ENCODE data around the gene TPK1. TPM values are rescaled to one million over a fixed set of nuclear protein-coding genes. Genes with fewer than 3 reads are reported as not detected.
"Not testable (repeated sequence)": the region's sequence is repeated elsewhere in the genome, so short reads cannot be mapped to it uniquely, and the experiment has no call there.

The TPK1 gene
- total RNA-seq, 1 donor from 2014 or later = 2.2 TPM

DNA sequence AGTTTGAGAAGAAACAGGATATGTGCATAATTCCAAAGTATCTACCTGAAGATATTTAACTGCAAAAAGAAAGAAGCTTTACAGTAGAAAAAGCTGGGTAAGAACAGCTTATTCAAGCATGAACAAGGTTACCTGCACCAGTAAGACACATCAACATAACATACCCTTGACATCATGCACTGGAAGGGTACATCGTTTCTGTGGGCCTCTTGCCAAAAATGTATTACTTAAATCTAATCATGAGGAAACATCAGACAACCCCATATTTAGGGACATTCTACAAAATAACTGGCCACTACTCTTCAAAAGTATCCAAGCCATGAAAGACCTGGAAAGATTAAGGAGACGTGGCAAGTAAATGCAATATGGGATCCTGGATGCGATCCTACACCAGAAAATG, 18.9 kb downstream of the TPK1 start:
- no peak overlapping the region for H3K4me3 ChIP-seq (ENCODE audit: low read depth, low read length)
- TF ChIP-seq CTCF (conservative IDR thresholded peaks at IDR 0.05; ENCODE audit: low read depth, low read length) = no peak
- no peak for DNase-seq (ENCODE audit: low read depth)

- TF ChIP-seq CTCF (conservative IDR thresholded peaks at IDR 0.05; ENCODE audit: low read depth, low read length) = no peak
- DNase-seq (ENCODE audit: low read depth) = no peak
- no peak overlapping the region for H3K4me3 ChIP-seq (ENCODE audit: low read depth, low read length)
These were observed 21.6 kb downstream of the TPK1 start for GRCh38 chr7:144814299-144814698.

- no peak for DNase-seq (ENCODE audit: low read depth)
- no peak overlapping the region for H3K4me3 ChIP-seq (ENCODE audit: low read depth, low read length)
- TF ChIP-seq CTCF (conservative IDR thresholded peaks at IDR 0.05; ENCODE audit: low read depth, low read length) = no peak
These were observed 23.2 kb downstream of the TPK1 start for GRCh38 chr7:144812379-144813283.

DNA sequence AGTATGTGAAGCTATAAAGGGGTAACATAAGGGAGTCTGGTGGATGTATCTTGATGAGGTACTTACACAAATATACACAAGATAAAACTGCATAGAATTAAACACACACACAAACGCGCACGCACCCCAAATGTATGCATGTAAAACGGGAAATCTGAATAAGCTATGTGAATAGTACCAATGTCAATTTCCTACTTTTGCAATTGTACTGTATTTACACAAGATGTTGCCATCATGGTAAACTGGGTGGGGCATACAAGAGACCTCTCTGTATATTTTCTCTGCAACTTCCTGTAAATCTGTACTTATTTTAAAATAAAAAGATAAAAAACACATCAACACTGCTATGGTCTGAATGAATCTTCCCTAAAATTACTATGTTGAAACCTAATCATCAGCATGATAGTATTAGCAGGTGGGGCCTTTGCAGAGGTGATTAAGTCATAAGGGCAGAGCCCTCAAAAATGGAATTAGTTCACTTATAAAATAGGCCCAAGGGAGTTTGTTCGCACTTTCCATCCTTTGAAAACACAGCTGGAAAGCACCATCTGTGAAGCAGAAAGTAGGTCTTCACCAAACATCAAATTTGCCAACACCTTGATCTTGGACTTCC, 30.1 kb downstream of the TPK1 start:
- no peak for DNase-seq (ENCODE audit: low read depth)
- TF ChIP-seq CTCF (conservative IDR thresholded peaks at IDR 0.05; ENCODE audit: low read depth, low read length) = no peak
- no peak overlapping the region for H3K4me3 ChIP-seq (ENCODE audit: low read depth, low read length)

- not testable (repeated sequence) for DNase-seq (ENCODE audit: low read depth); H3K4me3 ChIP-seq (ENCODE audit: low read depth, low read length)
These were observed 35.0 kb downstream of the TPK1 start for GRCh38 chr7:144800678-144801436.

DNA sequence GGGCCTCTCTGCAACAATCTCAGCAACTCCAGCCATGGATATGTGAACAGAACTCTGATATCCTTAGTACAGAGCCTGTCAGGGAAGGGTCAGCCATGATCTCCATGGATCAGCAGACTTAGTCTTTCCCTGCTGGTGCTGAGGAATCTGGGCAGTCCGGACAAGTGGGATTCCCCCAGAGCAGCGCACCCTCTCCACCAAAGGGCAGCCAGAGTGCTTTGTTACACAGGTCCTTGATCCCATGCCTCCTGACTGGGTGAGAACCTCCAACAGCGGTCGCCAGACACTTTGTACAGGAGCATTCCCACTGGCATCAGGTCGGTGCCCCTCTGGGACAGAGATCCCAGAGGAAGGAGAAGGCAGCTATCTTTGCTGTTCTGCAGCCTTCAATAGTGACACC, 38.9 kb downstream of the TPK1 start:
- TF ChIP-seq CTCF (conservative IDR thresholded peaks at IDR 0.05; ENCODE audit: low read depth, low read length) = no peak
- no peak for DNase-seq (ENCODE audit: low read depth)
- no peak overlapping the region for H3K4me3 ChIP-seq (ENCODE audit: low read depth, low read length)

- no peak overlapping the region for H3K4me3 ChIP-seq (ENCODE audit: low read depth, low read length)
- DNase-seq (ENCODE audit: low read depth) = no peak
- no peak for TF ChIP-seq CTCF (conservative IDR thresholded peaks at IDR 0.05; ENCODE audit: low read depth, low read length)
These were observed 43.8 kb downstream of the TPK1 start for GRCh38 chr7:144792050-144792449.

All from epithelial cell of proximal tubule (primary cell).